Measurements from ENCODE around the gene DDX10. TPM values are rescaled to one million over a fixed set of nuclear protein-coding genes. Genes with fewer than 3 reads are reported as not detected.

Gene DDX10
- total RNA-seq, 1 experiment from 2014 or later = 48.3 TPM

- no peak overlapping the region for H3T11ph ChIP-seq (ENCODE audit: low read length)
- Mint-ChIP-seq H3K36me3 (ENCODE audit: insufficient read depth in 1 of 3, low read depth in 3 of 3) (peaks cover 0 to 2% (median 0%) of the 10 kb centered on the region in 3 experiments; a peak in 1 of 7 replicates), H3K4me3 (no peak overlapping the region), H3K9me3 (no peaks in the 10 kb centered on the region), H3K27ac (peak overlapping the region in 1 of 3 experiments; percentile 65; a peak in 1 of 7 replicates), H3K27me3 (ENCODE audit: low read depth) (no peaks in the 10 kb centered on the region), H3K4me1 (peaks cover 28 to 34% of the 10 kb centered on the region in 2 experiments)
- no peak overlapping the region for H2BK120ac ChIP-seq (ENCODE audit: low read depth, low read length, poor library complexity, severe bottlenecking)
- no peak overlapping the region for H3K23ac ChIP-seq (ENCODE audit: insufficient read length, low read depth, low read length)
- no peak overlapping the region for H2BK12ac ChIP-seq (ENCODE audit: insufficient read length, low read depth, low read length)
- no peak overlapping the region for H4K91ac ChIP-seq (ENCODE audit: insufficient read length, low read depth, low read length)
- no CpG with 5 or more reads among the region's 2 CpGs for WGBS (ENCODE audit: extremely low coverage, insufficient read length, low lambda C conversion rate)
- H3K4ac ChIP-seq (ENCODE audit: low read depth, low read length) = no peak overlapping the region
- H3K27me3 ChIP-seq (ENCODE audit: insufficient read depth, low read length) = no peaks in the 10 kb centered on the region
- no peaks in the 10 kb centered on the region for H3K9me3 ChIP-seq (ENCODE audit: control insufficient read depth, low read depth, low read length)
- H2AK5ac ChIP-seq (ENCODE audit: insufficient read length, low read length) = no peak overlapping the region
- no peak for DNase-seq
- no peak overlapping the region for H3K9ac ChIP-seq (ENCODE audit: extremely low read depth, insufficient read length, low read length)
- peaks cover 4% of the 10 kb centered on the region for H3K79me1 ChIP-seq (ENCODE audit: insufficient read depth, low read depth, low read length, poor library complexity, severe bottlenecking)
- H3K18ac ChIP-seq (ENCODE audit: insufficient read length, low read depth, low read length) = no peak overlapping the region
- H3K4me1 ChIP-seq (ENCODE audit: insufficient read depth, low read length) = peaks cover 10% of the 10 kb centered on the region; the same call in 1 of the 2 replicates
- H3K79me2 ChIP-seq (ENCODE audit: insufficient read depth, low read length) = no peaks in the 10 kb centered on the region; the same call in 1 of the 2 replicates
- H2BK20ac ChIP-seq (ENCODE audit: low read depth, low read length, poor library complexity, severe bottlenecking) = no peak overlapping the region
- no peaks in the 10 kb centered on the region for H3K23me2 ChIP-seq (ENCODE audit: insufficient read length, low read depth, low read length, poor library complexity, severe bottlenecking)
- no peak overlapping the region for H2BK5ac ChIP-seq (ENCODE audit: insufficient read length, low read length)
- H4K8ac ChIP-seq (replicated peaks; ENCODE audit: insufficient read length, low read depth, low read length) = no peak overlapping the region
- H3K56ac ChIP-seq (ENCODE audit: insufficient read length, low read depth, low read length) = no peak overlapping the region
- no peaks in the 10 kb centered on the region for H4K20me1 ChIP-seq (ENCODE audit: control insufficient read depth, insufficient read depth, insufficient read length)
- H3K14ac ChIP-seq (ENCODE audit: insufficient read depth, low read length) = no peak overlapping the region
- H3K4me2 ChIP-seq (ENCODE audit: insufficient read depth, insufficient read length, low read length) = no peak overlapping the region
- TF ChIP-seq CTCF (conservative IDR thresholded peaks at IDR 0.05) = no peak
- no peak overlapping the region for H2AFZ ChIP-seq (ENCODE audit: low read length)
- H2BK15ac ChIP-seq (ENCODE audit: low read depth, low read length) = no peak overlapping the region
- H4K5ac ChIP-seq (ENCODE audit: insufficient read length, low read depth, low read length) = no peak overlapping the region
- no peak overlapping the region for H3K27ac ChIP-seq (ENCODE audit: insufficient read length, low read depth, low read length)
Observed at GRCh38 chr11:108793611-108794010, 128.7 kb downstream of the DDX10 start.
